Tongue (tissue), 2 donors: ENCODE measurements around the gene WDR35. TPM values are rescaled to one million over a fixed set of nuclear protein-coding genes. Genes with fewer than 3 reads are reported as not detected.

ENCODE experiments used
- DNase-seq: peaks from one replicate; pipeline ENCODE4 v3.0.0-alpha.2; 2015
- total RNA-seq: library from RNA; depleted of rRNA; stranded (reverse); fragments of >200 nt; gene quantifications from one replicate; pipeline ENCODE4 v1.2.3, GENCODE V29; 2014

The WDR35 gene
- total RNA-seq, 1 donor from 2014 or later: 14.0 TPM

DNA sequence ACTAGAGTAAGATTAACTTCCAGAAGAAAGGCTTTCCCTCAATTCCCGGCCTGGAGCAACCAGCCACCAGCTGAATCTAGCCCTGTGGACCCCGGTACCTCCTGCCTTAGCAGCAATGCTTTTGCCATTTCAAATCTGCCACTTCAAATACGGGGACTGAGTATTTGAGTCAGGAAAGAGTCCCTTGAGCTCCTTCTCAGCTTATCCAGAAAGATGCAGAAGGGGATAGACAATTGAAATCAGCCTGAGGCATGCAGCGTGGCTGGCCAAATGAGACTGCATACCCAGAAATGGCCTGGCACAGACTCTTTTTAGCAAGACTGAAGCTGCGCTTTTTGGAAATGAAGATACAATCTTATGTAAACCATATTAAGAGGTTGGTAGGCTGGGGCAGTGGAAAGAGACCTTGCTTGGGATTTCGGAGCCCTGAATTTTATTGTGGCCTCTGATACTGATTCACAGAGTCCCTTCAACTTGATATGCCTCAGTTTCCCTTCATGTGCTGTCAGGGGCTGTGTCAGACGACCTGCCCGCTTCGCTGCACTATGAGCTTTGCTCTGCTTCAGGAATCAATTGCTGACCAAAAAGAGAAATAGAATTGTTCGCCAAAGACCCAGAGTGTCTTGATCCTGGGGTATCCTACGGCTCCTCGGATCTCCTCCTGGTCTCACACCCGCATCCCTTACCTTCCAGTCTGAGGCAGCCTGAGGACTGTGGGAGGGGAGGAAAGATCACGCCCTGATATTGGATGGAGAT, 21.5 kb upstream of the WDR35 start:
- no peak for DNase-seq

DNA sequence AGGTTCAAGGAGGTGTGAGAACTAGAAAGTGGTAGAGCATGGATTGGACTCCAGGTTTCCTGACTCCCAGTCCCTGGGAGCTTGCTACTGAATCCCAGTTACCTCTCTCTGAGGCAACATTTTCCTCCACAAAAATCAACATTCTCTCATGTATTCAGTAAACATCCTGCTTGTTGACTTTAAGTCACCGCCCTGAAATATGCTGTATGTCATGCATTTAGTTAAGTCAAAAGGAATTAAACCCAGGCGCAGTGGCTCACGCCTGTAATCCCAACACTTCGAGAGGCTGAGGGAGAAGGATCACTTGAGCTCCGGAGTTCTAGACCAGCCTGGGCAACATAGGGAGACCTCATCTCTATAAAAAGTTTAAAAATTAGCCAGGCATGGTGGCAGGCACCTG, 18.8 kb upstream of the WDR35 start:
- peak; percentile 33 for DNase-seq

DNA sequence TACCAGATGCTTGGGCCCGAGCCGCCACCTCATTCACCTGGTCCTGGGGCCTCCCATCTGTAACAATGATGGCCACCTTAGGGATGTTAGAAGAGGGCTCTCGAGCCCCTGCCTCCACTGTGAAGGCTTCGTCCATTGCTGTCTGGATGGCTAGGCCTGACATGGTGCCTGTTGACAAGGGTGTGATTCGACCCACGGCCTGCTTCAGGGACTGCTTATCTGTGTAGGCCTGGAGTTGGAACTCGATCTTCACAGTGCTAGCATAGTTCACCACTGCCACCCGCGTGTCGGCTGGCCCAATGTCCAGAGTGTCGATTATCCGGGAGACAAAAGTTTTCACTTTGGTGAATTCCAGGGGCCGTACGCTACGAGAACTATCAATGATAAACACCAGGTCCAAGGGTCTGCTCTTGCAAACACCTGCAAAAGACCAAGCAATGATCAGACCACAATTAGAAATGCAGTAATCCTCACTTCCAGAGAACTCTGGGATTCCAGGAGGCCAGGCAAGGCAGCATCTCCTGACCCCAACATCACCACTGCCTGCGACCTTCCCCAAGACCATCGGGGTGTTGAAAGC, 16.1 kb upstream of the WDR35 start:
- no peak for DNase-seq

DNA sequence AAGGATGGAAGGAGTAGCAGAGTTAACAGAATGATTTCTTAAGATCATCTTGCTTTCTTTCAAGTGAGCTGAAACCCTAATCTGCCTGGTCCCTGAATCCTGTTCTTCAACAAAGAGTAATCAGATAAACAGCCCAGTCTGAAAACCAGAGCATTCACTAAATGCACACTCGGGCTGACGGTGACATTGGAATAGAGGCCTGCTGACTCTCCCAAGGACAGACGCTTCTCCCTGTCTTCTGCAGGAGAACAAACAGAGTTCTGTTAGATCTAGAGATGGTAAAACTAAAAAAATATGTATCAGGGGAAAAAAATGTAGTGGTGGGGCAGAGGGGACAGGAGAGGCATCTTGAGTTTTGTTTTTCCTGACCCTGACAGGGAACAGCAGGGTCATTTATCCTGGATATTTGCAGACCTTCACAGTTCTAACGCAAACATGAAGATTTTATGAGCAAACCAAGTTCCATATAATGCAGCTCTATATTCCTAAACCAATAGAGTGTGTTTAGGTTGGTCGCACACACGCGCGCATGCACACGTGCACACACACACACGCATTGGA, 15.2 kb upstream of the WDR35 start:
- DNase-seq: no peak

DNA sequence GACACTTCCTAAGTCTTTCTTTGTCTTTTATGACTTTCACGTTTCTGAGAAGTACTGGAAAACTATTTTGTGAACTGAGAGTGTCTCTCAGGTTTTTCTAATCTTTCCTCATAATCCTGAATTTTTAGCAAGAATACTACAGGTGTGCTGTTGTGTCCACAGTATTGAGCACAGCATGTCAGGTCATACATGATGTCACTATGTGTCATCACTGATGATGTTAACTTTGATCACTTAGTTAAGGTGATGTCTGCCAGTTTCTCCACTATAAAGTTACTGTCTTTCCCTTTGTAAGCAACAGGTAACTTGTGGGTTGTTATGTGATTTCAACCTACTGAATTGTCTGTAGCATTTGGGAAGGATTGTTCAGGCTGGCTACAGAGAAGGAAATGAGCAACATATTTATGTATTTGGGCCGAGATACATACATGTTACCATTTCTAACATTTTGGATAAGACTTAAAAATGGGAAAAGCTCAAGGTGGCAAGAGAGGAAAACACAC, 11.5 kb upstream of the WDR35 start:
- DNase-seq: no peak

DNA sequence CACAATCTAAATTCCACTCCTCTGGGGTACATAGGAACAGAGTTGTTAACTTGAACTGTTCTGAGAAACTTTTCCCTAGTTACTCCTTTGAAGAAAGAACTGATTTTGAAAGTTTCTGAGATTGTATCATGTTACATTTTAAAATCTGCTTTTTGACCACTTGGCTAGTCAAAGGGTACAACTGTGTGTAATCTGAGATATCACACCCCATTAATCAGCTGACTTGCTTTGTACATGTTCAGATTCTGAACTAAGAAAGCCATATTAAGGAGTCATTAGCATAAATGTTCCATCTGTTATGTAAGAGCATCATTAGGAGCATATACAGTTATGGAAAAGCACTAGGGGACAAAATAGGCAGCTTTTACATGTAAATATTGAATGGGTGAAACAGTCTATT, 3.8 kb upstream of the WDR35 start:
- DNase-seq: no peak

DNA sequence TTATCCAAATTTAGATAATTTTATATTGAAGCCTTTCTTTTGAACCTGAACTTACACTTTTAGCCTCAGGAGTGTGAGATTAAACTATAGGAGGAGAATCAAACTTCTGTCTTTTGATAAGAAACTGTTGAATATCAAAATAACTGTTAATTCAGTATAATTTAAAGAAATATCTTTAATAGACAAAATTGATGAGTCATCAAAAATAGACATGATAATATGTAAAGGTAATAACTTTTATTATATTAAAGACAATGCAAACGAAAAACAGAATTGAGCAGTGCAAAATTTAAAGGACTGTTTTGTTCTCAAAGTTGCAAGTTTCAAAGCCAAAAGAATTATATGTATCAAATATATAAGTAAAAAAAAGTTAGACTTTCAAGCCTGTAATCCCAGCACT, 2.0 kb upstream of the WDR35 start:
- DNase-seq: no peak

DNA sequence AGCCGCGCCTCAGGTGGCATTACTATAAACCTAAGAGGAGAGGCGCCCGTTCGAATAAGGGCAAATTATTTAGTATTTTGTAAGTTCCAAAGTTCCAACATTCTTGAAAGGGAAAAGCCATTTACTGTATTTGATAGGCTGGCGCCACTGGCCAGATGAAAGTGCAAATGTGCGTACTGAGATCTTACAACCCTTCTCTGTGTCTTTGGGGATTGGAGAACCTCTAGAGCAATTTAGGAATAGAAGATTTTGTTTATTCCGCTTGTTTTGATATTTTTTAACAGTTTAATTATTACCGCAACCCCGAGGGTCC, 467 bp upstream of the WDR35 start:
- DNase-seq: no peak

DNA sequence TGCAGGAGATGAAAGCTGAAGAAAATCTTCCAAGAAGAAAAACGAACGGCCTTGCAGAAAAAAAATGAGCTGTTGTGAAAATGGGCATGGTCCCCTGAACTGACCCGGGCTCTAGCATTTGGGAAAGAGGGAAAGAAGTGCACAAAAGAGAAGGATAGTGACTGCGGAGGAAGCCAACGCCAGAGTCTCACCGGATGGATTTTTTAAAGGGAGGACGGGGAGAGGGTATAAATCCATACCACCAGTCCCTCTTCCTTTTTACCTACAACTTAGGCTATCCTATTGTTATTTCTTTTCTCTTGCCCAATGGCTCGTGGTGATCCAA, 601 bp downstream of the WDR35 start:
- no peak for DNase-seq

DNA sequence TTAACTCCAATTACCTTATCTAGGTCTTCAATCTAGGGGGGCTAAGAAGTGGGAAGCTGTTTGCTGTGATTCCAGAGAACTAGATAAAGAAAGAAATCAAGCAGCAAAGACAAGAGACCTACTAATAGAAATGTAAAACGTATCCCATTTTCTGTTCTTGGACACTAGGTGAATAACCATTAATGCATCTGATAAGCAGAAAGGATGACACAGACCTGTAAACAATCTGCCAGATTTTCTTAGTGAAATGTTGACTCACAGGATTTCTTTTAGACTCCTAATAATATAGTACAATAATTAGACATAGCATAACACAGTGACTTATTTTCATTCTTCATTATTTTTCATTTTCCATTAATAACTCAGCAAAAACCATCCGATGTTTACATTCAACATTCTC, 1.3 kb downstream of the WDR35 start:
- DNase-seq: no peak

DNA sequence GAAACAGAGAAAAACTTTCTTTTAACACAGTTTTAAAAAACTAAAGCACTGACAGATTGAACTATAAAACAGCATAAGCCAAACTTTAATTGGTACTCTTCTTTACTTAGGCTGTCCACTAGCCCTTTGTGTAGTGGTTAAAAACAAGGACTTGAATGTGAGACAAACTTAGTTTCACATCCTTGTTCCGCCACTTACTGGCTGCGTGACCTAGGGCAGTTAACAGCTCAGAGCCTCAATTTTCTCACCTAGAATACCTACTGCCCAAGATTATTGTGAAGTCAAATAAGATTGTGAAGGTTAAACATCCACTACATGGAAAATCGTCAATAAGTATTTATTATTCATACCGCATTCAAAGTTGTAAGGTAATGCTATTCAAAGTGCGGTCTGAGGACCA, 2.0 kb downstream of the WDR35 start:
- no peak for DNase-seq

DNA sequence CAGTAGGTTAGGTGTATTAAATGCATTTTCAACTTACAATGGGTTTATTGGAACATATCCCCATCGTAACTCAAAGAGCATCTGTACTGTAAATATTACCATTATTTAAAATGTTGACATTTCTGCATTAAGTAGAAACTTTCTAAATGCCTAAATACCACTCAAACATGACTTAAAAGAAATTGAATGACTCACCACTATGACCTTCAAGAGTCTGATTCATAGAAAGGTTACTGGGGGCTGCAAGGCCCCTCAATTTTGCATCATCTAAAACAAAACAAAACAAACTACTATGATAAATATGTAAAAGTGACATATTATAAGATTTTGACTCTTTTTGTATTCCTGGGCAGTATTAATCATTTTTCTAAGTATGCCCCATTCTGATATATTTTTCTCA, 7.6 kb downstream of the WDR35 start:
- DNase-seq: no peak

DNA sequence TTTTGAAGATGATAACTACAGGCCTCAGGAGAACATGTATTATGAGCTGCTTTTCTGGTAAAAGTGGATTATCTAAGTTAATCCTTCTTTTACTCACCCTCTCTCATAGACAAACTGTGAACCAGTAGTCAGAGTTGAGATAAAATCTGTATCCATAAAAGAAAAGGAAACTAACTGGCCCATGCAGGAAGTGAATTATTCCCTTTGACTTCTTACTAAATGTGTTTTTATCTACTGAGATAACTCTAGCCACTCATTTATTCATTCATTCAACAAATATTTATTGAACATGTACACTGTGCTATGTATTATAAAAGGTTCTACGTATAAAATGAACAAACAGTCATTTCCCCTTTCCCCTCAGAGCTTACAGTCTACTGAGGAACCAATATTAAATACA, 10.0 kb downstream of the WDR35 start:
- DNase-seq: no peak

DNA sequence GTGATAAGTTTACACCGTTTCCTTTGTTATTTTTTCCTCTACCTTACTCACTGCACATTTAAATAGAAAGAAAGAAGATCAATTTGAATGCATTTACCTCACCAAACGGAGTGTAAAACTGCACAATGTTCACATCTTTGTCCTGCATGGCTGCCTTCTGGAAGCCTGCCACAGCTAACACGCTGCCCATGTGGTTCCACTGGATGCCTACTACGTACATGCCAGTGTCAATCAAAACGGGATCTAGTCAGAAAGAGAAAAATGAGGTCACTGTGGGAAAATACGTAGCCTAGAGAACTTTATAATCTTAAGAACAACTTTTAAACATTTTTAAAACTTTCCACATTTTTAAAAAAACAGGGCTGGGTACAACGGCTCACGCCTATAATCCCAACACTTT, 16.4 kb downstream of the WDR35 start:
- no peak for DNase-seq

DNA sequence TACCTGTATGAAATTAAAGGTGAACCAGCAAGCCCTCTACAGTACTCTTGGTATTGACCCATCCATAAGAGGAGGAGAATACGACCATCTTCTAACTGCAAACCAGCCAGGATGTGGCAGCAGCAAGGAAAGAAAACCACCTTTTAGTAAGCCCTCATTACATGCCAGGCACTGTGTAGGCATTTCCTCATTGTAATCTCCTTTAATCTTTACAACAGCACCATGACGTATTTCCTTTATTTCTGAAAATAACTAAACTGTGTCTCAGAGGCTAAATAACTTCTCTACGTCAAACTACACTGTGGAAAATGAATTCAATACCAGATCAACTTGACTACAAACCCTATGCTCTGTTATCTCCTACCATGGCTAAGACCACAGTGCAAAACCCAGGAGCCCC, 18.2 kb downstream of the WDR35 start:
- DNase-seq: no peak

DNA sequence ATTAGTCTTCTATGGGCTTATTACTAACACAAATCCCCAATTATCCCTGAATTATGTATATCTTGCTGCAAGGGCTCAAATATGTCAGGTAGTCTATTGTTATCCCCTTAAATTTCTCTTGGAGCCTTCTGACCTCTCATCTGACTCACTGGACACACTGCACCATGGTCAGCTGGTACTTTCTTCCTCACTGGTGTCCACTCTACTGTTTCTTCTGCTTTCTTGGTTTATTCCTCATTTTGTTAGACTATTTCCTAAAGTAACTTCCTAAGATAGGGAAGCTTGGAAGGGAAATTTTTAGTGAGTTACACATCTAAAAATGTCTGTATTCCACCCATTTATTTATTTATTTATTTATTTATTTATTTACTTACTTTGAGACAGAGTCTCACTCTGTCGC, 26.5 kb downstream of the WDR35 start:
- no peak for DNase-seq

DNA sequence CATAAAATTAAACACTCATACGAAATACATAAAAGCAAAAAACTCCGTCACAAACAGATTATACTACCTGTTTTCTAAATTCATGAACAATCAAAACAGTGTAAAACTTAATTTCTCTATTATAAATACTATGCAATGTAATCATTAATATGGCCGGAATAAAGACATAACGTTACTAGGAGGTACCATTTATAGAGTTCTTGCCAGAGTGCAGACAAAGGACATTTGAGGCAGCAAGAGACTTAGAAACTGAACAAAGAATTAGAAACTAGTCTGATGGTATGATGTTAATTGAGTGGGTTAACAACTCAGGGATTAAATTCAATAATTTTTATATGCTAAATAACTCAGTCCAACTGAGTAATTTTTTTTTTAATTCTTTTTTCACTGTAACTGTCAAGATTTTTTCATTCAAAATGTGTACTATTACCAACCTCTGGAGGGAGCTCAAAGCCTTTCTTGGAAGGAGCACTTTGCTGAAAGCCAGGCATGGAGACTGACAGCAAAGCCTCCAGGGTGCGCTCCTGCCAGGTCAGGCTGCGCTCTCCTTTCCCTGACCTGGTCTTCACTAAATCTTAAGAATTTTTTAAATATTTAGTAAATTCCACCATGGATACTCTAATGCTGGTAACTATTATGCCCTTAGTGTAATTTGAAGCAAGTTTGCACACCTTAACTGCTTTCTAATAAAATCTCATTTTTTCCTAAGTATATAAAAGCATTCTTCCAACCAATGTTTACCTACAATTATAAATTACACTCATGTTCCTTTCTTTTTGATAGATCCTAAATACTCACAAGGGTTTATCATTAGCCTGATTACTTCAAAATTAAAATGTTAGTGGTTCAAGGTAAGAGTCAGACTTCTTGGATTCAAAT, 34.1 kb downstream of the WDR35 start:
- peak; percentile 86 for DNase-seq

DNA sequence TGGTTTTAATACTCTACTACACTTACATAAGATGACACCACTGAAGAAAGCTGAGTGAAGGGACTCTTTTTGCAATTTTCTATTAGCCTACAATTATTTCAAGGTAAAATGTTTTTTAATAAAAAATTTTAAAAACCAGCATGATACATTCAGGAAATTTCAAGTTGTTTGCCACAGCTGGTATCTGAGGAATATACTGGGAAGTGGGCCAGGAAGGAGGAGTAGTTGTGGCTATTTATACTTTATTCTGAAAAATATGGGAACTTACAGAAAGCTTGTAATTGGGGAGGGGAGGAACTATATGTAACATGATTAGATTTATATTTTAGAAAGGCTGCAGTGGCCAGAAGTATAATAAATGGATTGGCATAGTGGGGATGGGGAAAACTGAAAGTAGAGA, 40.8 kb downstream of the WDR35 start:
- peak; percentile 40 for DNase-seq

DNA sequence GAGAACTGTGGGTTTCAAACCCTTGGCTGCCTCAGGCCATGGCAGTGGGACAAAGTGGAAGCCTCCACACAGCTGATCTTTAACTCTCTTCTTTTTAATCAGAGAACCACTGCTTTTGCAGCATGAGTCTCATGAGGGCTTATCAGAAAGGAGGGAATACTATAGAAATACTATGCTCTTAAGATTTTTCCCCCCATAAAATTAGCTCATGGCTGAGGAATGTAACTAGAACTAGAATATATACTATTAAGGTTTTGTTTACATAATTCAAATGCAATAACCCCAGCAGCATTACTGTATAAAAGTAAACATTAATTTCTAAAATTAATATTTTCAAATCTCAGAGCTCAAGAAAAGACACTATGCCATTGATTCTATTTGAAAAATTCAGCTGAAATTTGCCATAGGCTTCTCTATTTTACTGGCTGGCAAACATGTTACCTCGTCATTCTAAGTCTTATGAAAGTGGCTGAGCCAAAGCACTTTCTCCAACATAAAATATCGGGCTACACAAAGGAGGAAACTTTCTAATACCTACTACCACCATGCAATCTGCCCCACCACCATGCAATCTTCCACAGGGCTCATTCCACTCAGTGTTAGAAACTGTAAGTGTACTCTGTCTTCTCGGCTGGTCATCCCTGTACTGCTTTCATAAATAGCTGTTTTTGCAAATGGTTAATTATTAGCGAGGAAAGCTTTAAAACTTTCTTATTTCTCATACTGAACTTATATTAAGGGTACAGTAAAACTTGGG, 42.5 kb downstream of the WDR35 start:
- DNase-seq: no peak

DNA sequence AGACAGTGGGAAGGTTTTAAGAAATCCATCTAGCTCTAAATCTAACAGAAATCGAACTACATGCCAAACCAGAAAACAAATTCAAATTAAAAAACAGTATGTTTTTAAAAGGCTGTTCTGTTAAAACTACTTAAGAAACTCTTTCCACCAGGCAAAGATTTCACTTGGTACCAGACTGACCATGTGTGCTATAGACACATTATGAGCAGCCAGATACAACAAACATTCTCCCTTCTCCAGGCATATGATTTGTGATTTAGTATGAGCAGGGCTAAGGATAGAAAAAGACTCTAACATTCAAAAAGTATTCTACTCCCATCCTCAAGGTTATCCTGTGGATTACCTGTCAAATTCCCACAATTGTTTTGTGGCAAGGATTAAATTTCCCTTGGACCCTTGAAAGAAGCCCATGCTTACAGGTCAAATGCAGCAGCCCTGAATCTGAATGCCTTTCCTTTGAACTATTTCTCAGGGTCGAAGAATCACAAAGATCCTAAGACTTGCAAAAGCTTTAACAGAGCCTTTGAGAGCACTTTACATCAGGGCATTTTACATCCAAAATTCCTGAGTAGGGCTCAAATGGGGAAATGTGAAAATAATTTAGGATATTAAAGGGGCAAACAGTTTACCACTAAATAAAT, 45.6 kb downstream of the WDR35 start:
- no peak for DNase-seq

DNA sequence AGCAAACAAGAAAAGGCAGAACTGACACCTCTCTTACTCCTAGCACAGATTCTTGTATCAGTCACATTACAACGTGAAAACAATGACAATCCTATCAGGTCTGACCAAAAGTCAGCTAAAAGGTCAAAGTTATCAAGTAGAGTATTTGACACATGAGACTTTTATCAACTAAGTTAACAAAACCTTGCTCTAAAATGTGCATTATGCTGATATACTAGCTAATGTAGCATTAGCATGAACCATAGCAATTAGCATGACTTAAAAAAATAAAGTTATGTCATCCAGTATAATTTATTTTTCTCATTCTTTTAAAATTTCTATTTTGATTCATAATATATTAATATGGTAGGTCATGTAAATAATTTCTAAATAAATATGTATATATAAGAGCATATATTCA, 46.7 kb downstream of the WDR35 start:
- no peak for DNase-seq

DNA sequence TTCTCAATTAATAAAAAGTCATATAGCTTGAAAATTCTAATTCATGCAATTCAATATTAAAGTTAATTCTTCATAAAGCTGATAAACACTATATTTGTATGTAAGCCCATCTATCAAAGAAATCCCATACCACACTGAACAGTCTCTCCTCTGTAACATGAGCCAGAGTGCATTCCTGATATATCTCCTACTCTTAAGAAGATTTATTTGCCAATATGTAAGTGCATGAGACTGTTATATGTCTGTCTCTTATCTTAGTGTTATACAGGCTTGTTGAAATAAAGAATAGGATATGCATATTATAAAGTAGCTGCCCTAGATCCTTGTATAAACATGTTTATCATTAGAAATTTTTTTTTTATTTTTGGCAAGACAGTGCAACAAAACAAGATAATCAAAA, 47.7 kb downstream of the WDR35 start:
- DNase-seq: no peak
